ENCODE results near the gene ELF4. TPM values are rescaled to one million over a fixed set of nuclear protein-coding genes. Genes with fewer than 3 reads are reported as not detected.

ELF4 gene
- total and polyA plus RNA-seq, 2 experiments from 2014 or later = 0.50 to 1.8 TPM

DNA sequence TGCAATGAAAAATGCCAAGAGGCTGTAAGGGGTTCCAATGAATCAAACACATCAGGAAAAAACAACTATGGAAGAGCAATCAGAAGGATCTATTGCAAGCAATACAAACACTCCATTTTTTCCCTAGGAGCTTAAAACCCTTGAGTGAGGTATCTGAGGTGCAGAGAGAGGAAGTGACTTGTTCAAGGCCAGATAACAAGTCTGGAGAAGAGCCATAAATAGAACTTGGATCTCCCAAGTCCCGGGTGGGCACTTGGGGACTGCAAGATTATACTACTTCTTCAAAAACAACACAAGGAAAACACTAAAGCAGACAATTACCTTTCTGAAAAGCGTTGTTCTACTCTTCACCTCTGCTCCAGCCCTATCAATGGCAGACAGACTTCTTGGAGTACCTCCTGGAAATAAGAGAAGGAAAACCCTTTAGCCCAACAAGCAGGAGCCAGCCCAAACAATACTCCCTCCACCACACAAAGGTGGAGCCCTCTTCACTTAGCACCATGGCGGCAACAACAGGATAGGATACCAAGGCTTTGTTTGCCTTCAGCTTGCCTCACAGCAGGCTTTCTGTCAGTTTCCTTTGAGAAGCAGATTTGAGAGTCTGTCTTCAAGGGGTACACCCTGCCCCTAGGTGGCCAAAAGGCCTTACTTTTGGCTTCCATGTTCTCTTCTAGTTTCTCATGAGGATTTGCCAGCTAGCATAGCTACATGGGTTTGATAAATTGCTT lies 29.3 kb upstream of the ELF4 start:
- H3K27ac Mint-ChIP-seq = no peak overlapping the region
- peak; percentile 42 for DNase-seq (ENCODE audit: low spot score)
- H3K27me3 Mint-ChIP-seq (ENCODE audit: insufficient read depth, low read depth, poor library complexity) = peaks cover 1% of the 10 kb centered on the region
- no peaks in the 10 kb centered on the region for H3F3A ChIP-seq (replicated peaks; ENCODE audit: low read depth)
- no peaks in the 10 kb centered on the region for H3K27me3 ChIP-seq (ENCODE audit: insufficient read depth)
- H3K4me1 Mint-ChIP-seq = peaks cover 6% of the 10 kb centered on the region
- no peak overlapping the region for H2AFZ ChIP-seq
- H3K9me2 ChIP-seq (ENCODE audit: insufficient read depth) = no peaks in the 10 kb centered on the region
- H3K27ac ChIP-seq (ENCODE audit: low read depth) = no peak overlapping the region
- TF ChIP-seq NANOG (IDR thresholded peaks at IDR 0.05; ENCODE audit: borderline replicate concordance) = no peak
- no peak for TF ChIP-seq STAT1 (IDR thresholded peaks at IDR 0.05; ENCODE audit: unreplicated experiment)
- no peak for TF ChIP-seq EZH2 (IDR thresholded peaks at IDR 0.05; ENCODE audit: low read depth, unreplicated experiment)
- TF ChIP-seq ZNF114 (CRISPR knock-in tag; IDR thresholded peaks at IDR 0.05) = no peak
- TF ChIP-seq, protein P1, sequence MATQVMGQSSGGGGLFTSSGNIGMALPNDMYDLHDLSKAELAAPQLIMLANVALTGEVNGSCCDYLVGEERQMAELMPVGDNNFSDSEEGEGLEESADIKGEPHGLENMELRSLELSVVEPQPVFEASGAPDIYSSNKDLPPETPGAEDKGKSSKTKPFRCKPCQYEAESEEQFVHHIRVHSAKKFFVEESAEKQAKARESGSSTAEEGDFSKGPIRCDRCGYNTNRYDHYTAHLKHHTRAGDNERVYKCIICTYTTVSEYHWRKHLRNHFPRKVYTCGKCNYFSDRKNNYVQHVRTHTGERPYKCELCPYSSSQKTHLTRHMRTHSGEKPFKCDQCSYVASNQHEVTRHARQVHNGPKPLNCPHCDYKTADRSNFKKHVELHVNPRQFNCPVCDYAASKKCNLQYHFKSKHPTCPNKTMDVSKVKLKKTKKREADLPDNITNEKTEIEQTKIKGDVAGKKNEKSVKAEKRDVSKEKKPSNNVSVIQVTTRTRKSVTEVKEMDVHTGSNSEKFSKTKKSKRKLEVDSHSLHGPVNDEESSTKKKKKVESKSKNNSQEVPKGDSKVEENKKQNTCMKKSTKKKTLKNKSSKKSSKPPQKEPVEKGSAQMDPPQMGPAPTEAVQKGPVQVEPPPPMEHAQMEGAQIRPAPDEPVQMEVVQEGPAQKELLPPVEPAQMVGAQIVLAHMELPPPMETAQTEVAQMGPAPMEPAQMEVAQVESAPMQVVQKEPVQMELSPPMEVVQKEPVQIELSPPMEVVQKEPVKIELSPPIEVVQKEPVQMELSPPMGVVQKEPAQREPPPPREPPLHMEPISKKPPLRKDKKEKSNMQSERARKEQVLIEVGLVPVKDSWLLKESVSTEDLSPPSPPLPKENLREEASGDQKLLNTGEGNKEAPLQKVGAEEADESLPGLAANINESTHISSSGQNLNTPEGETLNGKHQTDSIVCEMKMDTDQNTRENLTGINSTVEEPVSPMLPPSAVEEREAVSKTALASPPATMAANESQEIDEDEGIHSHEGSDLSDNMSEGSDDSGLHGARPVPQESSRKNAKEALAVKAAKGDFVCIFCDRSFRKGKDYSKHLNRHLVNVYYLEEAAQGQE (IDR thresholded peaks at IDR 0.05; ENCODE audit: unreplicated experiment) = no peak
- TF ChIP-seq, protein P2, sequence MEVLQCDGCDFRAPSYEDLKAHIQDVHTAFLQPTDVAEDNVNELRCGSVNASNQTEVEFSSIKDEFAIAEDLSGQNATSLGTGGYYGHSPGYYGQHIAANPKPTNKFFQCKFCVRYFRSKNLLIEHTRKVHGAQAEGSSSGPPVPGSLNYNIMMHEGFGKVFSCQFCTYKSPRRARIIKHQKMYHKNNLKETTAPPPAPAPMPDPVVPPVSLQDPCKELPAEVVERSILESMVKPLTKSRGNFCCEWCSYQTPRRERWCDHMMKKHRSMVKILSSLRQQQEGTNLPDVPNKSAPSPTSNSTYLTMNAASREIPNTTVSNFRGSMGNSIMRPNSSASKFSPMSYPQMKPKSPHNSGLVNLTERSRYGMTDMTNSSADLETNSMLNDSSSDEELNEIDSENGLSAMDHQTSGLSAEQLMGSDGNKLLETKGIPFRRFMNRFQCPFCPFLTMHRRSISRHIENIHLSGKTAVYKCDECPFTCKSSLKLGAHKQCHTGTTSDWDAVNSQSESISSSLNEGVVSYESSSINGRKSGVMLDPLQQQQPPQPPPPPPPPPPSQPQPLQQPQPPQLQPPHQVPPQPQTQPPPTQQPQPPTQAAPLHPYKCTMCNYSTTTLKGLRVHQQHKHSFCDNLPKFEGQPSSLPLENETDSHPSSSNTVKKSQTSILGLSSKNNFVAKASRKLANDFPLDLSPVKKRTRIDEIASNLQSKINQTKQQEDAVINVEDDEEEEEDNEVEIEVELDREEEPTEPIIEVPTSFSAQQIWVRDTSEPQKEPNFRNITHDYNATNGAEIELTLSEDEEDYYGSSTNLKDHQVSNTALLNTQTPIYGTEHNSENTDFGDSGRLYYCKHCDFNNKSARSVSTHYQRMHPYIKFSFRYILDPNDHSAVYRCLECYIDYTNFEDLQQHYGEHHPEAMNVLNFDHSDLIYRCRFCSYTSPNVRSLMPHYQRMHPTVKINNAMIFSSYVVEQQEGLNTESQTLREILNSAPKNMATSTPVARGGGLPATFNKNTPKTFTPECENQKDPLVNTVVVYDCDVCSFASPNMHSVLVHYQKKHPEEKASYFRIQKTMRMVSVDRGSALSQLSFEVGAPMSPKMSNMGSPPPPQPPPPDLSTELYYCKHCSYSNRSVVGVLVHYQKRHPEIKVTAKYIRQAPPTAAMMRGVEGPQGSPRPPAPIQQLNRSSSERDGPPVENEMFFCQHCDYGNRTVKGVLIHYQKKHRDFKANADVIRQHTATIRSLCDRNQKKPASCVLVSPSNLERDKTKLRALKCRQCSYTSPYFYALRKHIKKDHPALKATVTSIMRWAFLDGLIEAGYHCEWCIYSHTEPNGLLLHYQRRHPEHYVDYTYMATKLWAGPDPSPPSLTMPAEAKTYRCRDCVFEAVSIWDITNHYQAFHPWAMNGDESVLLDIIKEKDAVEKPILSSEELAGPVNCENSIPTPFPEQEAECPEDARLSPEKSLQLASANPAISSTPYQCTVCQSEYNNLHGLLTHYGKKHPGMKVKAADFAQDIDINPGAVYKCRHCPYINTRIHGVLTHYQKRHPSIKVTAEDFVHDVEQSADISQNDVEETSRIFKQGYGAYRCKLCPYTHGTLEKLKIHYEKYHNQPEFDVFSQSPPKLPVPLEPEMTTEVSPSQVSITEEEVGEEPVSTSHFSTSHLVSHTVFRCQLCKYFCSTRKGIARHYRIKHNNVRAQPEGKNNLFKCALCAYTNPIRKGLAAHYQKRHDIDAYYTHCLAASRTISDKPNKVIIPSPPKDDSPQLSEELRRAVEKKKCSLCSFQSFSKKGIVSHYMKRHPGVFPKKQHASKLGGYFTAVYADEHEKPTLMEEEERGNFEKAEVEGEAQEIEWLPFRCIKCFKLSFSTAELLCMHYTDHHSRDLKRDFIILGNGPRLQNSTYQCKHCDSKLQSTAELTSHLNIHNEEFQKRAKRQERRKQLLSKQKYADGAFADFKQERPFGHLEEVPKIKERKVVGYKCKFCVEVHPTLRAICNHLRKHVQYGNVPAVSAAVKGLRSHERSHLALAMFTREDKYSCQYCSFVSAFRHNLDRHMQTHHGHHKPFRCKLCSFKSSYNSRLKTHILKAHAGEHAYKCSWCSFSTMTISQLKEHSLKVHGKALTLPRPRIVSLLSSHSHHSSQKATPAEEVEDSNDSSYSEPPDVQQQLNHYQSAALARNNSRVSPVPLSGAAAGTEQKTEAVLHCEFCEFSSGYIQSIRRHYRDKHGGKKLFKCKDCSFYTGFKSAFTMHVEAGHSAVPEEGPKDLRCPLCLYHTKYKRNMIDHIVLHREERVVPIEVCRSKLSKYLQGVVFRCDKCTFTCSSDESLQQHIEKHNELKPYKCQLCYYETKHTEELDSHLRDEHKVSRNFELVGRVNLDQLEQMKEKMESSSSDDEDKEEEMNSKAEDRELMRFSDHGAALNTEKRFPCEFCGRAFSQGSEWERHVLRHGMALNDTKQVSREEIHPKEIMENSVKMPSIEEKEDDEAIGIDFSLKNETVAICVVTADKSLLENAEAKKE (CRISPR knock-in tag; IDR thresholded peaks at IDR 0.05) = no peak
- TF ChIP-seq, protein P3, sequence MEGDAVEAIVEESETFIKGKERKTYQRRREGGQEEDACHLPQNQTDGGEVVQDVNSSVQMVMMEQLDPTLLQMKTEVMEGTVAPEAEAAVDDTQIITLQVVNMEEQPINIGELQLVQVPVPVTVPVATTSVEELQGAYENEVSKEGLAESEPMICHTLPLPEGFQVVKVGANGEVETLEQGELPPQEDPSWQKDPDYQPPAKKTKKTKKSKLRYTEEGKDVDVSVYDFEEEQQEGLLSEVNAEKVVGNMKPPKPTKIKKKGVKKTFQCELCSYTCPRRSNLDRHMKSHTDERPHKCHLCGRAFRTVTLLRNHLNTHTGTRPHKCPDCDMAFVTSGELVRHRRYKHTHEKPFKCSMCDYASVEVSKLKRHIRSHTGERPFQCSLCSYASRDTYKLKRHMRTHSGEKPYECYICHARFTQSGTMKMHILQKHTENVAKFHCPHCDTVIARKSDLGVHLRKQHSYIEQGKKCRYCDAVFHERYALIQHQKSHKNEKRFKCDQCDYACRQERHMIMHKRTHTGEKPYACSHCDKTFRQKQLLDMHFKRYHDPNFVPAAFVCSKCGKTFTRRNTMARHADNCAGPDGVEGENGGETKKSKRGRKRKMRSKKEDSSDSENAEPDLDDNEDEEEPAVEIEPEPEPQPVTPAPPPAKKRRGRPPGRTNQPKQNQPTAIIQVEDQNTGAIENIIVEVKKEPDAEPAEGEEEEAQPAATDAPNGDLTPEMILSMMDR (conservative IDR thresholded peaks at IDR 0.05; ENCODE audit: low read depth in 2 of 2) = no peak
- TF ChIP-seq CREB1 (CRISPR knock-in tag; IDR thresholded peaks at IDR 0.05; ENCODE audit: low read depth) = no peak
- no peak for TF ChIP-seq EZH2phosphoT487 (IDR thresholded peaks at IDR 0.05; ENCODE audit: unreplicated experiment)
- TF ChIP-seq JUNB (IDR thresholded peaks at IDR 0.05; ENCODE audit: unreplicated experiment) = no peak
- no peak for TF ChIP-seq ZNF331 (CRISPR knock-in tag; IDR thresholded peaks at IDR 0.05; ENCODE audit: low read depth)
- TF ChIP-seq POLR2AphosphoS5 (IDR thresholded peaks at IDR 0.05; ENCODE audit: low read depth) = no peak
- H3K36me3 ChIP-seq (ENCODE audit: insufficient read depth) = no peaks in the 10 kb centered on the region
- no peaks in the 10 kb centered on the region; the same call in 2 of the 3 replicates for H3K9me3 Mint-ChIP-seq
- ATAC-seq = peak; percentile 98
- H3K36me3 Mint-ChIP-seq (ENCODE audit: low read depth) = peaks cover 45% of the 10 kb centered on the region
- no peaks in the 10 kb centered on the region for H3K79me2 ChIP-seq (replicated peaks; ENCODE audit: insufficient read depth)
- H3K4me3 Mint-ChIP-seq = no peak overlapping the region
- H3K4me2 ChIP-seq = no peak overlapping the region
- no peaks in the 10 kb centered on the region for H3K4me1 ChIP-seq (ENCODE audit: insufficient read depth)
- H4K20me1 ChIP-seq (replicated peaks; ENCODE audit: insufficient read depth) = no peaks in the 10 kb centered on the region
- H3K4me3 ChIP-seq = no peak overlapping the region
